HG03045 (cell line): ENCODE results near the gene PKIG.
A peak's percentile ranks its signal among the peaks of the same experiment; 100 is the strongest.

Experiments
- ATAC-seq: cut with Tn5 transposase; IDR thresholded peaks from one replicate; pipeline ENCODE4 v1.9.1; 2021; ENCODE audit warnings: mild to moderate bottlenecking, moderate library complexity; ENCODE audit not compliant: unreplicated experiment

PKIG gene

GRCh38 chr20:44594730-44595129, 12.4 kb downstream of the PKIG start:
- ATAC-seq, result no peak

- ATAC-seq, result no peak
Observed at GRCh38 chr20:44596010-44596409, 13.6 kb downstream of the PKIG start.

GRCh38 chr20:44596876-44597275, 14.5 kb downstream of the PKIG start:
- no peak for ATAC-seq

- ATAC-seq, result no peak
Observed at GRCh38 chr20:44597516-44597915, 15.1 kb downstream of the PKIG start.

DNA sequence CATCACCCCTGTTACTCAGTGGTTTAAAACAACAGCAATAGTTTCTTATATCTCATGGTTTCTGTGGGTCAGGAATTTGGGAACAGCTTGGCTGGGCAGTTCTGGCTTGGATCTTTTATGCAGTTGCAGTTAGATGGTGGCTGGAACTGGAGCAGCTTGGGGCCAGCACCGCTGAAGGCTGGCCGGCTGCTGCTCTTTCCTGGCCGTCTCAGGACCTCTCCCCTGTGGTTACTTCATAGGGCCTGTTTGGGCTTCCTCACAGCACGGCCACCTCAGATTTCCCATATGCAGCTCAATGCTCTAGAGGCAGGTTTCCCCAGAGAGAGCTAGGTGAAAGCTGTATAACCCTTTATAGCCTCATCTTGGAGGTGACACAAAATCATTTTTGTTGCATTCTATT, 15.6 kb downstream of the PKIG start:
- ATAC-seq, result no peak

DNA sequence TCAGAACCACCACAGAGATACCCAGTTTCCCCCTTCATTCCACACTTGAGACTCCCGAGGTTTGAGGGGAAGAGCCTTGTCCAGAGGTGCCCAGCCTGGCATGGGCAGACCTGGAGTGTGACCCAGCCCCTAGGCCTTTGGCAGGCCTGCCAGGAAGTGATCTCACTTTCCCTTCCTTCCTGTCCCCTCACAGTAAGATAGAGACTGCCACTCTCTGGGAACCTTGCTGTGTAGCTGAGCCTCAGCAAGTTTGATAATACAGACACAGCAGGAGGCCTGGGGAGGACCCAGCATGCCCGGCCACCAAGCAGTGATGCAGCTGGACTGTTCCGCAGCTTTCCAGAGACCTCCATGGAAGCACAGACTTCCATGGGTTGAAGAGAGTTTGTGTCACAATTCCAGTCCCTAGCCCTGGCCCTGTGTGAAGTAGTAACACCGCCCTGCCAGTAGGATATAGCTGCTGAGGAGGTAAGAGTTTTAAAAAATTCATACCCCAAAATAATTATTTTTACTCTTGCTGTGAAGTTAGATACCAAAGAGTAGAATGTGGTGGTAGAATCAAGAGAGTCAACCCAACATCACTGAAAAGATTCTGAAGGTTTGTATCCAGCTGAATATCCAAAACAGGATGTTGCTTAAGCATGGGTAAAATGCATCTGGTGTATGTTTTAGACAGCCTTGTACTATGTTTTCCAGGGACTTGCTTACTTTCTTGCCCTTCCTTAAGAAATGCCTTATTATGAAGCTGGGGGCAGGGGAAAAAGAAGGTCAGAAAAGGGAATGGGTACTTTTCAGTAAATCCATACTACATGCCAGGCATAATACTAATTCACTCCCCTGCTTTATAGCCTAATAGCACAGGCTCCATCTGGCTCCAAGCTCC, 16.3 kb downstream of the PKIG start:
- no peak for ATAC-seq

DNA sequence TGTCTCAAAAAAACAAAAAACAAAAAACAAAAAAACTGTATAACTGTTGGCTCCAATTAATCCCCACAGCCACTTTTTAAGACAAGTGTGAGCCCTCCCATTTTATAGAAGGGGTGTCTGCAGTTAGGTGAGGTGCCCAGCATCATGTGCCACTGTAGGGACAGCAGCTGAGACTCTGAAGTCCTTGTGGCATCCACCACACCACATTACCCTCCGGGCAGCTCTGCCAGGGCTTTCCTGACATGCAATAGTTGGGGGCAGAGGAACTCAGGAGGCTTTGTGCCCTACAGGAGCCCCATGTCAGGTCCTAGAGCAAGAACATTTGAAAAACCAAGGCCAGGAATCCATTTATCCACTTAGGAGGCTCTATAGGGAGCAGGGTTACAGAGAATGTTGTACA, 17.3 kb downstream of the PKIG start:
- no peak for ATAC-seq

GRCh38 chr20:44600301-44600700, 17.9 kb downstream of the PKIG start:
- ATAC-seq, result no peak

GRCh38 chr20:44600758-44601201, 18.4 kb downstream of the PKIG start:
- no peak for ATAC-seq

GRCh38 chr20:44601236-44601671, 18.9 kb downstream of the PKIG start:
- no peak for ATAC-seq

DNA sequence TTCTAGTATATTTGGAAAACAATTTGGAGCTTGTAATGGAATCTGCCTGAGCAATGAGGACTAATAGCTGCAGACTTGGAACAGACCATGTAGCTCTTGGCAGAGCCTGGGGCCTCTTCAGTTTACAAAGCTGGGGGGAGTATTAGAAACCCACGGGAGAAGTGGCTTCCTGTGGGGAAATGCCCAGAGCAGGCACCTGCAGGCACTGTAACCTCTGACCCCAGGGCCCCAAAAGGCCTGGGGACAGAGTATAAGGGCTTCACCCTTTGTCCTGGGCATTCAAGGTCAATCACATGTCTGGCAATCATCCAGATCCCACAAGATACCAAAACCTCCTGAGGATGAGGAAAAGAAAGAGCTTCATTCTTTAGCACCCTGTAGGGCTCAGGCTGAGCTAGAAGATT, 19.4 kb downstream of the PKIG start:
- no peak for ATAC-seq

DNA sequence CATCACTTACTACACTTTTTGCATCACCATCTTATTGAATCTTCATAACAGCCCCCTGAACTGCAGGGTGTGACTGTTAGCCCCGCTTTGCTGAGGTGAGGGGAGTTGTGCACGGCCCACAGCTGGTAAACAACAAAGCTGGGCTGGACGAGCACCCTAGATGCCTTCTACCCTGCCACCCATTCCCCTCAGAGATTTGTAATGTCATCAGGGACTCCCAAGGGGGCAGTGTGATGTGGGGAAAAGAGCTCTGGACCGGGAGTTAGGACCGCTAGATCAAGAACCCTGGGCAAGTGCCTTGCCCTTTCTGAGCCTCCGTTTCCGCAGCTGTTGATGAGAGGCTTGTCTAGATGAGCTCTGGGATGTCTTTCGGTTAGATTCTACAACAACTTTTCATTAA, 20.9 kb downstream of the PKIG start:
- ATAC-seq, result no peak

DNA sequence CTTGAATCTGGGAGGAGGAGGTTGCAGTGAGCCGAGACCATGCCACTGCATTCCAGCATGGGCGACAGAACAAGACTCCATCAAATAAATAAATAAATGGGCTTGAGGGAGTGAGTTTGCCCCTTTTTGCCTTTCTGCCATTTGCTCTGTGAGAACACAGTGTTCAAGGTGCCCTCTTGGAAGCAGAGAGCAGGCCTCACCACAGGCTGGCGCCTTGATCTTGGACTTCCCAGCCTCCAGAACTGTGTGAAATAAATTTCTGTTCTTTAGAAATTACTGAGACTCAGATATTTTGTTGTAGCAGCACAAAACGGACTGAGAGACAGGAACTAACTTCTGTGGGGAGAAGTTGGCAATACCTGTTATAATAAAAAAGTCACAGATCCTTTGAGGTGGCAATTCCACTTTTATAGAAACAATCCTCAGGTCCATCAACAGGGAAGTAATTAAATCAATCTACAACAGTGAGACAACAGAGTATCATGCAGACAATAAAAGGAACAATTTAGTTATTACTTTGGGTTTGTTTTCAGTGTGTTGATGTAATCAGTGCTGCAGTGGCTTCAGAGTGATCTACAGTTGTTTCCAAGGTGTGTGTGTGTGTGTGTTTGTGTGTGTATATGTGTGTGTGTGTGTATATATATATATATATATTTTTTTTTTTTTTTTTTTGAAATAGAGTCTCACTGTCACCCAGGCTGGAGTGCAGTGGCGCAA, 24.5 kb downstream of the PKIG start:
- ATAC-seq, result no peak

DNA sequence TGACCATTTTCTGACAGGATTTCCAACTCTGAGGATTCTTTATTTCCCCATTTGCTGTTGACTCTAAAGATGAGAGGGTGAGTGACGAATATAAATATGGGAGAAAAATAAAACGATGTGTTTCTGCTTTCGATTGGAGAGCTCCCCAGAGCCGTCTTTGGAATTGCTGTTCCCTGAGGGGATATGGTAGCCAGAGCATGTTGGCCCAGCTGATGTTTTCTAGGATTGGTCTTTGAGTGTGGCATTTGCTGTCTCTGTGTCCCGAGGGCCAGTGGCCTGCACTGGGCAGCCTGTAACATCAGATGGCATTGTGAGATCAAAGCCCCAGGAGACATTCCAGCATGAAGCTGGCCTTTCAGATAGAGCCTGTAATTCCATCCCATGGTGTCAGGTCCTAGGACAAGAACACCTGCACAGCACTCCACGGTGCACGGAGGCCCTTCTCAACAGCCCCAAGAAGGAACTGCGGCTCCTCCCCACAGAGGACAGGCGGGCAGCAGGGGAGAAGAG, 26.7 kb downstream of the PKIG start:
- no peak for ATAC-seq

DNA sequence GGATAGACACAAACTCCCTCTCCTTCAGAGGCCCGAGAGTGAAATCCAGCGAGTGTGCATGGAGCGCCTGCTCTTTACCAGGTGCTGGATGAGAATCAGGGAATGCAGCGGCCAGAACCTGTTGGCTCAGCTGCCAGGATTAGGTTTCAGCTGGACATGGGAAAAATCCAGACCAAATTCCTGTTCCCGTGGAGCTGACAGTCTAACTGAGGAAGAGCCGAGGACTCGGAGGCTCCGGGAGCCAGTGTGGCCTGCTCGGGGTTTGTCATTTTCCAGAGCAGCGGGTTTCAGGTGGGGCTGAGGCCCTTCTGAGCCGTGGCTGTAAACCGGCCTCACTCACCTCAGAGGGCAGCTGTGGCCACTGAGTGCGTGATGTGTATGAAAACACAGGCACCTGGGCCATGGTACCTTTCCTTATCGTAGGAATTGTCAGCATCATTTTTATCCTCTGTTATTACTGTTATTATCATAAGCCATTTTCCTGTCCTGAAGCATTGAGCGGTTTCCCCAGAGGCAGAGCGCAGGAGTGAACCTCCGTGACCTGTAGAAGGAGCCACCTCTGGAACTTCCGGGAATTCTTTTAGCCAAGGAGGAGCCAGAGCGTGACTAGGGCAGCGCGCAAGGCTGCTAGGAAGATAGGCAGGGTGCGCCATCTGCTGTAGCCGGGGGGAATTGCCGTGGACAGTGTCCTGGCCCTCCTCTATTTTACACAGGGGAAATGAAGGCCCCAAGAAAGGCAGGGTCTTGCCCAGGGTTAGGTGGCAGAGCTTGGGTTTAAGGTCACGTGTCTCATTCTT, 27.3 kb downstream of the PKIG start:
- peak; percentile 81 for ATAC-seq

DNA sequence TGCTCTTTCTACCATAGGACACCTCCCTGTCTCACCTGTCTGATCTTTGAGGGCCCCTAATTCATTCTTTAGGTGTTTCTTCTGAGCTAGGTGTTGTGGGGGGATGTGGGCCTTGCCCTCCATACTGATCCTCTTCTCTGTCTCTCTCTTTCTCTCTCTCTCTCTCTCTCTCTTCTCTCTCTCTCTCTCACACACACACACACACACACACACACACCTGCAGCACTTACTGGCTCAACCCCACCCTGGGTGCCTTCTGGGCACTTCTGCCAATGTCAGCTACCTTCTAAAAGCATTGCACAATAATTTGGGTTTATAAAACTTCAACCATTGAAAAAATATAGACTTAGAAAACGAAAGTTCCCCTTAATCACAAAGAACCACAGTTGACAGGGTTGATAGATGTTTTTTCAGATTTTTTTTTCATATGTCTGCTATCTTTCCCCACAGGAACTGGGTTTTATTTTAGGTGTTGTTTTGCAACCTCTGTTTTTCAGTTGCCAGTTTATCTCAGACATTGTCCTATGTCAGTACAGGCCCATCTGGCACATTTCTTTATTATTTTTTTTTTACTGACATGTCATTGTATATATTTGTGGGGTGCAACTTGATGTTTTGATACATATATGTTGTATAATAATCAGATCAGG, 28.1 kb downstream of the PKIG start:
- no peak for ATAC-seq

DNA sequence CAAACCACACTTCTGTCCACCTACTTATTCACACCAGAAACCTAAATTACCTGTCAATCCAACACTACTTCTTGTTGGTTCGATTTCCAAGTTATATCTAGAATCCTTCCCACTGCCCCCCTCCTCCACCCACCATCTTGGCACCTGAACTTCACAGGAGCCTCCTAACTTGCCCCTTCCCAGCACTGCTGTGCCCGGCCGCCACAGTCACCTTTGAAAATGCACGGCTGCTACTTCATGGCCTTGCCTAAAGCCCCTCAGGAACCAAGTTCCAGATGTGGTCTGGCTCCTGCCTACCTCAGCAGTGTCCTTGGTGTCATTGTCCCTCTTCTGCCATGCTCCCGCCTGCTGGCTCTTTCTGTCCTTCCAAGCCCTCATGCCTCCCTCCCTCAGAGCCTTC, 31.2 kb downstream of the PKIG start:
- ATAC-seq, result no peak

- ATAC-seq, result no peak
Observed at GRCh38 chr20:44614525-44614924, 32.1 kb downstream of the PKIG start.

- ATAC-seq, result no peak
Observed at GRCh38 chr20:44615169-44615791, 32.9 kb downstream of the PKIG start.
